Measurements from ENCODE around the gene CERS6.
A peak's percentile ranks its signal among the peaks of the same experiment; 100 is the strongest.
"Not testable (repeated sequence)": the region's sequence is repeated elsewhere in the genome, so short reads cannot be mapped to it uniquely, and the experiment has no call there.

CERS6 gene

GRCh38 chr2:168455645-168456520, at the start of gene CERS6:
Gene CERS6, plus strand, starts transcription at chr2:168456272. Its CDS starts 177 bp downstream, at chr2:168456449.
- TF ChIP-seq SP1 (IDR thresholded peaks at IDR 0.05) (no peak), ARNT (IDR thresholded peaks at IDR 0.05) (no peak), PKNOX1 (IDR thresholded peaks at IDR 0.05) (peak; percentile 97), CTBP1 (IDR thresholded peaks at IDR 0.05; ENCODE audit: borderline replicate concordance) (peak; percentile 34; the same call in 1 of the 2 replicates), FOXA1 (IDR thresholded peaks at IDR 0.05) (no peak), L3MBTL2 (conservative IDR thresholded peaks at IDR 0.05) (peak; percentile 99)
- peak; percentile 91 for DNase-seq (ENCODE audit: extremely low spot score)
- CTCF ChIA-PET, result no interaction called here
- POLR2A ChIA-PET, result interaction anchor here (1.1 kb wide), 1 partner anchor 11 kb away, joined by 3 read pairs; no protein-coding TSS in a partner anchor

GRCh38 chr2:168412301-168412700, 43.8 kb upstream of the CERS6 start:
- CTCF ChIA-PET; DNase-seq (ENCODE audit: extremely low spot score); POLR2A ChIA-PET: not testable (repeated sequence)

GRCh38 chr2:168413101-168413500, 43.0 kb upstream of the CERS6 start:
- CTCF ChIA-PET; POLR2A ChIA-PET; DNase-seq (ENCODE audit: extremely low spot score): not testable (repeated sequence)

- DNase-seq (ENCODE audit: extremely low spot score), result no peak
- TF ChIP-seq HDGF (IDR thresholded peaks at IDR 0.05; ENCODE audit: borderline replicate concordance) (no peak), ARNT (IDR thresholded peaks at IDR 0.05) (no peak), ZNF384 (IDR thresholded peaks at IDR 0.05) (no peak), ELF4 (IDR thresholded peaks at IDR 0.05) (no peak), BHLHE40 (IDR thresholded peaks at IDR 0.05; ENCODE audit: borderline replicate concordance) (no peak), NFRKB (IDR thresholded peaks at IDR 0.05) (no peak), CTBP1 (IDR thresholded peaks at IDR 0.05; ENCODE audit: borderline replicate concordance) (no peak), SUZ12 (IDR thresholded peaks at IDR 0.05) (no peak)
- CTCF ChIA-PET, result no interaction called here
- POLR2A ChIA-PET, result no interaction called here
These were observed 39.5 kb upstream of the CERS6 start for GRCh38 chr2:168416555-168416954.

- DNase-seq (ENCODE audit: extremely low spot score), result no peak
- ChIA-PET CTCF (no interaction called here), POLR2A (no interaction called here)
- no peak for TF ChIP-seq FOXK2 (IDR thresholded peaks at IDR 0.05)
- no peak for TF ChIP-seq TARDBP (IDR thresholded peaks at IDR 0.05)
- TF ChIP-seq FOXA1 (IDR thresholded peaks at IDR 0.05), result no peak
- no peak for TF ChIP-seq FOXM1 (IDR thresholded peaks at IDR 0.05; ENCODE audit: borderline replicate concordance)
- no peak for TF ChIP-seq ZNF384 (IDR thresholded peaks at IDR 0.05)
- TF ChIP-seq SUZ12 (IDR thresholded peaks at IDR 0.05), result no peak
- no peak for TF ChIP-seq L3MBTL2 (conservative IDR thresholded peaks at IDR 0.05)
- no peak for TF ChIP-seq HDGF (IDR thresholded peaks at IDR 0.05; ENCODE audit: borderline replicate concordance)
- TF ChIP-seq ELF4 (IDR thresholded peaks at IDR 0.05), result no peak
- no peak for TF ChIP-seq ARNT (IDR thresholded peaks at IDR 0.05)
- no peak for TF ChIP-seq SP1 (IDR thresholded peaks at IDR 0.05)
- no peak for TF ChIP-seq PKNOX1 (IDR thresholded peaks at IDR 0.05)
- TF ChIP-seq LEF1 (IDR thresholded peaks at IDR 0.05; ENCODE audit: borderline replicate concordance), result no peak
- TF ChIP-seq NFRKB (IDR thresholded peaks at IDR 0.05), result no peak
- no peak for TF ChIP-seq BHLHE40 (IDR thresholded peaks at IDR 0.05; ENCODE audit: borderline replicate concordance)
- no peak for TF ChIP-seq CTBP1 (IDR thresholded peaks at IDR 0.05; ENCODE audit: borderline replicate concordance)
These were observed 33.5 kb upstream of the CERS6 start for GRCh38 chr2:168422584-168422983.

GRCh38 chr2:168424112-168424951, 31.7 kb upstream of the CERS6 start:
- ChIA-PET POLR2A (no interaction called here), CTCF (no interaction called here)
- no peak for DNase-seq (ENCODE audit: extremely low spot score)
- TF ChIP-seq ZNF384 (IDR thresholded peaks at IDR 0.05) (no peak), CTBP1 (IDR thresholded peaks at IDR 0.05; ENCODE audit: borderline replicate concordance) (no peak), L3MBTL2 (conservative IDR thresholded peaks at IDR 0.05) (no peak), SP1 (IDR thresholded peaks at IDR 0.05) (no peak), NFRKB (IDR thresholded peaks at IDR 0.05) (no peak), FOXM1 (IDR thresholded peaks at IDR 0.05; ENCODE audit: borderline replicate concordance) (no peak), FOXA1 (IDR thresholded peaks at IDR 0.05) (no peak), ARNT (IDR thresholded peaks at IDR 0.05) (no peak), BHLHE40 (IDR thresholded peaks at IDR 0.05; ENCODE audit: borderline replicate concordance) (no peak), PKNOX1 (IDR thresholded peaks at IDR 0.05) (no peak), ELF4 (IDR thresholded peaks at IDR 0.05) (no peak), HDGF (IDR thresholded peaks at IDR 0.05; ENCODE audit: borderline replicate concordance) (no peak), TARDBP (IDR thresholded peaks at IDR 0.05) (no peak), FOXK2 (IDR thresholded peaks at IDR 0.05) (no peak), LEF1 (IDR thresholded peaks at IDR 0.05; ENCODE audit: borderline replicate concordance) (no peak), SUZ12 (IDR thresholded peaks at IDR 0.05) (no peak)

Measured in HEK293T (cell line).